GM23248 (cell line): ENCODE results near the gene FPGS.

Experiments used
- EZH2 ChIP-seq: fragments of 200-600 bp; sonication (generic); IDR thresholded peaks from 2 replicates; pipeline ENCODE4 v1.6.1; 2018; ENCODE audit warnings: antibody characterized with exemption, mild to moderate bottlenecking; ENCODE audit not compliant: insufficient read depth, poor library complexity, severe bottlenecking
- EZH2phosphoT487 ChIP-seq: fragments of 200-600 bp; sonication (generic); IDR thresholded peaks from 2 replicates; pipeline ENCODE4 v1.6.1; 2018; ENCODE audit warnings: antibody characterized with exemption, moderate library complexity, mild to moderate bottlenecking, low read depth; ENCODE audit not compliant: insufficient read depth

DNA sequence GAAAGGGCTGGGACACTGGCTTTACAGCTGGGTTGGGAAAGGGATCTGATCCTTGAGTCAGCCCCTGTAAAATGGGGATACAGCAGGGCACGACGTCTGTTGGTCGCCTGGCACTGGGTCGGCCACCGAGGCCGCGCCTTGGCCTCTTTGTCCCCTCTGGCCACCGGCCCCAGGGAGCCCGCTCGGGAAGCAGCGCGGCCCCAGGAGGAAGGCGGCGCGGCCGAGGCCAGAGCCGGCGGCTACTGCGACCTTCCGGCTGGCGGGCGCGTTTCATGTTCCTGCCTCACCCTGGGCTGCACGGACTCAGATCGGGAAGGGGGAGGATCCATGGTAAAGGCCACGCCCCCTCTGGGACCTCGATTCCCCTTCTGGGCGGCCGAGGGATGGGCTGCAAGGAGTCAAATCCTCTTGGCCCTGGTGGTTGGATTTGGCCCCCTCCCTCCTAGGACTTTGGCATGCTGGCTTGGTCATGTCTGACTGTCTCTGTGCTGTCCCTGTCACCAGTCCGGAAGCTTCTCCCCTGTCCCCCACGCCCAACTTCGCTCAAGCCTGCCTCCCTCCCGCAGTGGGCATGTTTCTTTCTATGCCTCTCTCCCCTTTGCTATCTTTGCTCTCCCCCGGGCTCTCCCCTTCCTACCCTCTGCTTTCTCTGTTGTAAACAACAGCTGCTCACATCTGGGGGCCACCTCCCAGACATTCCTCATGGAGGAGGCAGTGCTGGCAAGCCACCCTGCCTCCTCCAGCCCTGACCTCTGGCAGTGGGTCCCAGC is 25.8 kb downstream of the FPGS start:
- TF ChIP-seq EZH2 = no peak
- TF ChIP-seq EZH2phosphoT487 = no peak
